CD4-positive, CD25-positive, alpha-beta regulatory T cell (primary cell): ENCODE data around the gene ZNF814. TPM values are rescaled to one million over a fixed set of nuclear protein-coding genes. Genes with fewer than 3 reads are reported as not detected.
A peak's percentile ranks its signal among the peaks of the same experiment; 100 is the strongest.
"Not testable (repeated sequence)": the region's sequence is repeated elsewhere in the genome, so short reads cannot be mapped to it uniquely, and the experiment has no call there.

ENCODE experiments used
- ATAC-seq, 2 donors: fragments of 150-1000 bp; cut with Tn5 transposase; one replicate each; pipeline ENCODE4 v1.10.0; 2021; ENCODE audit warnings: low read depth in 2 of 2, moderate number of reproducible peaks in 2 of 2, moderate library complexity in 1 of 2
- DNase-seq, 3 donors: peaks; one replicate each; pipeline versions ENCODE4 v3.0.0 to v3.0.0-alpha.2; 2012 to 2022; ENCODE audit warnings: mixed read lengths in 1 of 3
- H3K27ac ChIP-seq: one replicate; pipeline ENCODE4 v1.7.0; 2013; ENCODE audit warnings: mild to moderate bottlenecking, low read length; ENCODE audit not compliant: insufficient read depth, poor library complexity, severe bottlenecking
- H3K27me3 ChIP-seq: one replicate; pipeline ENCODE4 v1.7.0; 2013; ENCODE audit warnings: low read length; ENCODE audit not compliant: control insufficient read depth, insufficient read depth
- H3K36me3 ChIP-seq: one replicate; pipeline ENCODE4 v1.7.0; 2013; ENCODE audit warnings: mild to moderate bottlenecking, low read length, moderate library complexity; ENCODE audit not compliant: control insufficient read depth, insufficient read depth
- H3K4me1 ChIP-seq: 2 replicates; pipeline ENCODE4 v1.7.0; 2013; ENCODE audit warnings: mild to moderate bottlenecking, low read length; ENCODE audit not compliant: insufficient read depth, control insufficient read depth, poor library complexity, severe bottlenecking
- H3K4me3 ChIP-seq: one replicate; pipeline ENCODE4 v1.7.0; 2013; ENCODE audit warnings: low read depth, mild to moderate bottlenecking, low read length, moderate library complexity
- H3K9me3 ChIP-seq, 2 experiments: 1 replicate in 1 of 2; 2 replicates in 1 of 2; pipeline ENCODE4 v1.7.0; 2013; ENCODE audit warnings: low read length in 2 of 2, mild to moderate bottlenecking in 1 of 2, moderate library complexity in 1 of 2; ENCODE audit not compliant: control insufficient read depth in 2 of 2
- H3K27ac Mint-ChIP-seq, 3 donors: one replicate each; pipeline ENCODE4 v1.8.0; 2020 to 2022; ENCODE audit warnings: mild to moderate bottlenecking in 3 of 3, mixed read lengths in 3 of 3, moderate library complexity in 2 of 3
- H3K27me3 Mint-ChIP-seq: one replicate; pipeline ENCODE4 v1.8.0; 2022; ENCODE audit warnings: mild to moderate bottlenecking, mixed read lengths
- H3K36me3 Mint-ChIP-seq: one replicate; pipeline ENCODE4 v1.8.0; 2020; ENCODE audit warnings: mixed read lengths
- H3K4me1 Mint-ChIP-seq, 4 donors: one replicate each; pipeline ENCODE4 v1.8.0; 2020 to 2022; ENCODE audit warnings: mixed read lengths in 4 of 4, mild to moderate bottlenecking in 1 of 4
- H3K4me3 Mint-ChIP-seq, 4 donors: one replicate each; pipeline ENCODE4 v1.8.0; 2020 to 2022; ENCODE audit warnings: mild to moderate bottlenecking in 4 of 4, mixed read lengths in 4 of 4, moderate library complexity in 3 of 4
- H3K9me3 Mint-ChIP-seq, 7 donors: one replicate each; pipeline ENCODE4 v1.8.0; 2020 to 2022; ENCODE audit warnings: mixed read lengths in 7 of 7, mild to moderate bottlenecking in 3 of 7, moderate library complexity in 2 of 7
- polyA plus RNA-seq, 4 donors: library from polyadenylated mRNA; unstranded; fragments of 300-500 nt; fragmentation: Illumina TruSeq; gene quantifications; one replicate each; pipeline ENCODE4 v1.2.3, GENCODE V29; 2021
- total RNA-seq: library from RNA; stranded (reverse); gene quantifications from one replicate; pipeline ENCODE4 v1.2.3, GENCODE V29; 2022

ZNF814 gene
- total and polyA plus RNA-seq, 5 donors from 2014 or later: 3.1 to 13.4 (median 11.1) TPM

GRCh38 chr19:57886046-57886445 lies 2.8 kb downstream of the ZNF814 start:
- H3K27me3 Mint-ChIP-seq: no peaks in the 10 kb centered on the region
- Histone ChIP-seq H3K27me3 (no peaks in the 10 kb centered on the region), H3K4me1 (peaks cover 8% of the 10 kb centered on the region), H3K9me3 (peaks cover 19 to 62% of the 10 kb centered on the region in 2 experiments), H3K27ac (no peak overlapping the region), H3K36me3 (peaks cover 11% of the 10 kb centered on the region), H3K4me3 (no peak overlapping the region)
- H3K4me1 Mint-ChIP-seq: peaks cover 0 to 29% (median 10%) of the 10 kb centered on the region in 4 donors
- peak overlapping the region in 1 of 4 donors; percentile 43 for H3K4me3 Mint-ChIP-seq
- no peak overlapping the region for H3K27ac Mint-ChIP-seq
- peaks cover 42% of the 10 kb centered on the region for H3K36me3 Mint-ChIP-seq
- H3K9me3 Mint-ChIP-seq: peaks cover 0 to 57% (median 14%) of the 10 kb centered on the region in 7 donors
- no peak for DNase-seq
- no peak for ATAC-seq

DNA sequence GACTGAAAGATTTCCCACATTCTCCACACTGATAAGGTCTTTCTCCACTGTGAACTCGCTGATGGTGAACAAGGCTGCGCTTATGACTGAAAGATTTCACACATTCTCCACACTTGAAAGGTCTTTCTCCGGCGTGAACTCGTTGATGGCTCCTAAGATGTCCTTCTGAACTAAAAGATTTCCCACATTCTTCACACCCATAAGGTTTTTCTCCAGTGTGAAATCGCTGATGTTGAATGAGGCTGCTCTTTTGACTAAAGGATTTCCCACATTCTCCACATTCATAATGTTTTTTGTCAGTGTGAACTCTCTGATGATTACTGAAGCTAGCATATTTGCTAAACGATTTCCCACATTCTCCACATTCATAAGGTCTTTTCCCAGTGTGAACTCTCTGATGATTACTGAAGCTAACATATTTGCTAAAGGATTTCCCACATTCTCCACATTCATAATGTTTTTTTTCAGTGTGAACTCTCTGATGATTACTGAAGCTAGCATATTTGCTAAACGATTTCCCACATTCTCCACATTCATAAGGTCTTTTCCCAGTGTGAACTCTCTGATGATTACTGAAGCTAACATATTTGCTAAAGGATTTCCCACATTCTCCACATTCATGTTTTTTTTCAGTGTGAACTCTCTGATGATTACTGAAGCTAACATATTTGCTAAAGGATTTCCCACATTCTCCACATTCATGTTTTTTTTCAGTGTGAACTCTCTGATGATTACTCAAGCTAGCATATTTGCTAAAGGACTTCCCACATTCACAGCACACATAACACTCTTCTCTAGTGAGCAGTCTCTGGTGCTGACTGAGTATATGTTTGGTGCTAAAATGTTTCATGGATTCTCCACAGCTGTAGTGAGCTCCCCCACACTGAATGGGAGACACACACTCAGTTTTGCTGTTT lies 14.7 kb downstream of the ZNF814 start:
- not testable (repeated sequence) for H3K4me1 Mint-ChIP-seq, H3K4me3 Mint-ChIP-seq, H3K27me3 ChIP-seq, H3K27ac Mint-ChIP-seq, ATAC-seq, H3K27ac ChIP-seq, H3K4me3 ChIP-seq, DNase-seq, H3K4me1 ChIP-seq, H3K27me3 Mint-ChIP-seq
- H3K36me3 Mint-ChIP-seq: peaks cover 31% of the 10 kb centered on the region
- peaks cover 25% of the 10 kb centered on the region for H3K36me3 ChIP-seq
- peaks cover 0 to 79% (median 26%) of the 10 kb centered on the region in 7 donors for H3K9me3 Mint-ChIP-seq
- peaks cover 66 to 96% of the 10 kb centered on the region in 2 experiments for H3K9me3 ChIP-seq

DNA sequence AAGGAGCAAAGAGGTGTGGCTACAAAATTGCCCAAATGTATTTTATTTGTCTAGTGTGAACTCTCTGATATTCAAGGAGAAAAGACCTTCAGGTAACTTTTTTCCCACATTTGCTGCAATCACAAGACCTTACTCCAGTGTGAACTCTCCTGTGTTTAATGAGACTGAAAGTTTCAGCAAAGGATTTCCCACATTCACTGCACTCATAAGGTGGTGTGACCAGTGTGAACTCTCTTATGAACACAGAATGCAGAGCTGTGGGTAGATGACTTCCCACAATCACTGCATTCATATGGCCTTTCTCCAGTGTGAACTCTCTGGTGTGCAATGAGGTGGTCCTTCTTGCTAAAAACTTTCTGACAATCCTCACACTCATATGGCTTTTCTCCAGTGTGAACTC lies 16.4 kb downstream of the ZNF814 start:
- peaks cover 0 to 80% (median 26%) of the 10 kb centered on the region in 7 donors for H3K9me3 Mint-ChIP-seq
- peaks cover 24% of the 10 kb centered on the region for H3K36me3 Mint-ChIP-seq
- Histone ChIP-seq H3K27ac (no peak overlapping the region), H3K27me3 (no peaks in the 10 kb centered on the region), H3K9me3 (peaks cover 68 to 100% of the 10 kb centered on the region in 2 experiments), H3K36me3 (peaks cover 26% of the 10 kb centered on the region), H3K4me3 (peak overlapping the region; percentile 34), H3K4me1 (no peaks in the 10 kb centered on the region)
- no peak for DNase-seq
- H3K27ac Mint-ChIP-seq: no peak overlapping the region
- no peak overlapping the region for H3K4me3 Mint-ChIP-seq
- no peaks in the 10 kb centered on the region for H3K27me3 Mint-ChIP-seq
- no peak for ATAC-seq
- H3K4me1 Mint-ChIP-seq: peaks cover 0 to 3% (median 0%) of the 10 kb centered on the region in 4 donors

DNA sequence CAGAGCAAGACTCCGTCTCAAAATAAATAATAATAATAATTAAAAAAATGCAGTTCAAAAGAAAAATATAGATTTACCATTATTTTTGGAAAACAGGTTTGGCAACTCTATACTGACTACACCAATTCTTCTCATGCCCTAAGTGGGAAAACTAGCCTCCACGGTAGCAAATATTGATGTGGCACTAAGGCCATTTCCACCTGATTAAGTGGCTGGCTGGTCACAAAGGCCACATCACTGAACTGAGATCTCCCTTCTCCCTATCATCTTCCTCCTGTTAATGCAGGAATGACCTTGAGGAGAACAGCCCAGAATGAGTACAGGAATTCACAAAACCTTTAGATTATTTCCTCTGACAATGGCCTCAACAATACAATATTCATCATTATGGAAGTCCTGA lies 18.6 kb downstream of the ZNF814 start:
- Histone ChIP-seq H3K4me1 (no peaks in the 10 kb centered on the region), H3K27ac (no peak overlapping the region), H3K36me3 (peaks cover 36% of the 10 kb centered on the region), H3K27me3 (no peaks in the 10 kb centered on the region), H3K9me3 (peaks cover 71 to 100% of the 10 kb centered on the region in 2 experiments), H3K4me3 (no peak overlapping the region)
- Mint-ChIP-seq H3K9me3 (peaks cover 0 to 76% (median 20%) of the 10 kb centered on the region in 7 donors), H3K27me3 (no peaks in the 10 kb centered on the region), H3K4me3 (no peak overlapping the region), H3K27ac (no peak overlapping the region), H3K36me3 (peaks cover 16% of the 10 kb centered on the region), H3K4me1 (no peaks in the 10 kb centered on the region)
- DNase-seq: no peak
- ATAC-seq: no peak

DNA sequence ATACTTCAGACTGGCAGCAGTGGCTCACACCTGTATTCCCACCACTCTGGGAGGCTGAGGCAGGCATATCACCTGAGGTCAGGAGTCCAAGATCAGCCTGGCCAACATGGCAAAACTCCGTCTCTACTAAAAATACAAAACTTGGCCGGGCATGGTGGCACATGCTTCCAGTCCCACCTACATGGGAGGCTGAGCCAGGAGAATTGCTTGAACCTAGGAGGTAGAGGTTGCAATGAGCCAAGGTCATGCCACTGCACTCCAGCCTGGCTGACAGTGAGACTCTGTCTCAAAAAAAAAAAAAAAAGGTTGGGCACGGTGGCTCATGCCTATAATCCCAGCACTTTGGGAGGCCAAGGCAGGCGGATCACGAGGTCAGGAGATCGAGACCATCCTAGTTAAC lies 19.2 kb downstream of the ZNF814 start:
- H3K27ac Mint-ChIP-seq, H3K4me1 Mint-ChIP-seq: not testable (repeated sequence)

GRCh38 chr19:57867868-57868492 lies 20.9 kb downstream of the ZNF814 start:
- no peaks in the 10 kb centered on the region for H3K4me1 ChIP-seq
- DNase-seq (no peak), ATAC-seq (no peak)
- Mint-ChIP-seq H3K36me3 (peaks cover 24% of the 10 kb centered on the region), H3K4me3 (no peak overlapping the region), H3K4me1 (no peaks in the 10 kb centered on the region), H3K27me3 (no peaks in the 10 kb centered on the region), H3K9me3 (peaks cover 0 to 74% (median 24%) of the 10 kb centered on the region in 7 donors), H3K27ac (no peak overlapping the region)
- peaks cover 43% of the 10 kb centered on the region for H3K36me3 ChIP-seq
- H3K27me3 ChIP-seq: no peaks in the 10 kb centered on the region
- H3K9me3 ChIP-seq: peaks cover 66 to 94% of the 10 kb centered on the region in 2 experiments
- no peak overlapping the region for H3K4me3 ChIP-seq
- no peak overlapping the region for H3K27ac ChIP-seq

More for the DNA sequence above, 19.2 kb downstream of the ZNF814 start:
- Mint-ChIP-seq H3K36me3 (peaks cover 18% of the 10 kb centered on the region), H3K9me3 (peaks cover 0 to 77% (median 26%) of the 10 kb centered on the region in 7 donors)
- not testable (repeated sequence) for H3K27me3 ChIP-seq, H3K27ac ChIP-seq, H3K27me3 Mint-ChIP-seq, H3K4me3 ChIP-seq, H3K4me3 Mint-ChIP-seq, DNase-seq, H3K4me1 ChIP-seq, ATAC-seq
- Histone ChIP-seq H3K36me3 (peaks cover 42% of the 10 kb centered on the region), H3K9me3 (peaks cover 75 to 100% of the 10 kb centered on the region in 2 experiments)

DNA sequence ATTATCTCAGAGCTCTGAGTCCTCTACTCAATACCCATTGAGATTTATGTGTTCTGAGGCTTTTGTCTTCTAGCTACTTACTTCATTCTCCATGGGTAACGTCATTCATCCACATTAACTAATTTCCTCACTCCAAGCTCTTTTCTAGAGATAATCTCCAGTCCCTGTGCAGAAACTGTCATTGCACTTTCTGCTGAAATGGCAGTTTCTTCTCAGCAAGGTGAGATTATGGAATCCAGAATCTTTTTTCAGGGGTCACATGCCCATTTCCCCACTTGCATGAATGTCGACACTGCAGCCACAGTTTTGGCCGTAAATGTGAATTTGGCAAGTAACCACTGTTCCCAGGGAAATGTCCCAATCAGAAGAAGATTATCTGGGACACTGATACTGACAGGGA lies 26.5 kb downstream of the ZNF814 start:
- Mint-ChIP-seq H3K9me3 (peaks cover 0 to 77% (median 21%) of the 10 kb centered on the region in 7 donors), H3K36me3 (peaks cover 53% of the 10 kb centered on the region)
- not testable (repeated sequence) for H3K4me1 Mint-ChIP-seq, H3K27ac ChIP-seq, H3K4me3 Mint-ChIP-seq, ATAC-seq, H3K27ac Mint-ChIP-seq, H3K27me3 ChIP-seq, H3K4me1 ChIP-seq, H3K4me3 ChIP-seq, DNase-seq, H3K27me3 Mint-ChIP-seq
- peaks cover 61 to 85% of the 10 kb centered on the region in 2 experiments for H3K9me3 ChIP-seq
- peaks cover 86% of the 10 kb centered on the region for H3K36me3 ChIP-seq
